Breast epithelium (tissue), 4 donors: Measurements from ENCODE around the gene BRF1. TPM values are rescaled to one million over a fixed set of nuclear protein-coding genes. Genes with fewer than 3 reads are reported as not detected.
"Not testable (repeated sequence)": the region's sequence is repeated elsewhere in the genome, so short reads cannot be mapped to it uniquely, and the experiment has no call there.

Experiments used
- DNase-seq, 2 donors: peaks; one replicate each; pipeline ENCODE4 v3.0.0-alpha.2; 2019; ENCODE audit warnings: low spot score in 2 of 2
- H3K27ac ChIP-seq, 2 donors: fragments of 200-600 bp; sonication (generic) in 1 of 2; one replicate each; pipeline ENCODE4 v1.5.1; 2016 to 2019; ENCODE audit warnings: mild to moderate bottlenecking in 1 of 2
- H3K27me3 ChIP-seq, 2 donors: fragments of 200-600 bp; sonication (generic) in 1 of 2; one replicate each; pipeline versions ENCODE4 v1.5.1 to v1.6.0; 2017 to 2019; ENCODE audit warnings: control low read depth in 1 of 2, mild to moderate bottlenecking in 1 of 2
- H3K36me3 ChIP-seq: fragments of 200-600 bp; one replicate; pipeline ENCODE4 v1.5.1; 2019
- H3K4me1 ChIP-seq, 2 donors: fragments of 200-600 bp; sonication (generic); one replicate each; pipeline ENCODE4 v1.5.1; 2016 to 2019; ENCODE audit warnings: control low read depth in 1 of 2
- H3K4me3 ChIP-seq, 3 donors: fragments of 200-600 bp; sonication (generic); 1 replicate in 2 of 3; 2 replicates in 1 of 3; pipeline ENCODE4 v1.5.1; 2016 to 2019; ENCODE audit warnings: mild to moderate bottlenecking in 3 of 3, moderate library complexity in 2 of 3
- H3K9me3 ChIP-seq, 2 donors: fragments of 200-600 bp; sonication (generic) in 1 of 2; one replicate each; pipeline ENCODE4 v1.5.1; 2016 to 2019; ENCODE audit warnings: control low read depth in 1 of 2
- CTCF ChIP-seq, 3 donors: fragments of 450-650 bp; IDR thresholded peaks; one replicate each; pipeline ENCODE4 v1.5.1; 2016 to 2017; ENCODE audit warnings: antibody characterized with exemption in 3 of 3, mild to moderate bottlenecking in 3 of 3, moderate library complexity in 3 of 3
- POLR2A ChIP-seq: fragments of 450-650 bp; IDR thresholded peaks from one replicate; pipeline ENCODE4 v1.6.1; 2016; ENCODE audit warnings: antibody characterized with exemption, mild to moderate bottlenecking, moderate library complexity
- POLR2AphosphoS5 ChIP-seq, 3 donors: sonication (generic); formaldehyde crosslinking; IDR thresholded peaks; one replicate each; pipeline ENCODE4 v1.6.1; 2017; ENCODE audit warnings: antibody characterized with exemption in 3 of 3
- intact Hi-C: fragments of 100-400 bp; cut with DNase I; formaldehyde crosslinking; loops from one replicate; pipeline ENCODE4 v1.15.1; 2023; ENCODE audit warnings: low total_unique reads
- total RNA-seq, 3 donors: library from RNA; depleted of rRNA; stranded (reverse); fragments of >200 nt; gene quantifications; one replicate each; pipeline ENCODE4 v1.1.0, GENCODE V29; 2016

BRF1 gene
- total RNA-seq, 3 donors from 2014 or later, result 30.2 to 45.6 (median 38.6) TPM

GRCh38 chr14:105335735-105336476 lies 35.1 kb upstream of the BRF1 start:
- DNase-seq, result no peak
- Histone ChIP-seq H3K9me3 (no peaks in the 10 kb centered on the region), H3K4me1 (no peaks in the 10 kb centered on the region), H3K27me3 (no peaks in the 10 kb centered on the region), H3K36me3 (no peaks in the 10 kb centered on the region), H3K4me3 (no peak overlapping the region), H3K27ac (no peak overlapping the region)
- intact Hi-C loops, result loop anchor here (2.0 kb wide), 1 partner anchor 443 kb away; no protein-coding TSS in a partner anchor
- TF ChIP-seq POLR2A (no peak), CTCF (IDR thresholded peaks at IDR 0.05) (no peak), POLR2AphosphoS5 (IDR thresholded peaks at IDR 0.05) (no peak)

- H3K27me3 ChIP-seq, H3K27ac ChIP-seq, H3K4me1 ChIP-seq, DNase-seq, H3K9me3 ChIP-seq, H3K4me3 ChIP-seq, H3K36me3 ChIP-seq, intact Hi-C loops: not testable (repeated sequence)
These were observed 34.4 kb upstream of the BRF1 start for GRCh38 chr14:105335231-105335542.

GRCh38 chr14:105334383-105335230 lies 33.8 kb upstream of the BRF1 start:
- H3K4me1 ChIP-seq, result no peaks in the 10 kb centered on the region
- no peak overlapping the region for H3K27ac ChIP-seq
- H3K9me3 ChIP-seq, result no peaks in the 10 kb centered on the region
- no peaks in the 10 kb centered on the region for H3K27me3 ChIP-seq
- no peaks in the 10 kb centered on the region for H3K36me3 ChIP-seq
- intact Hi-C loops, result no loop called here
- TF ChIP-seq POLR2AphosphoS5 (IDR thresholded peaks at IDR 0.05), result no peak
- TF ChIP-seq POLR2A, result no peak
- no peak for TF ChIP-seq CTCF (IDR thresholded peaks at IDR 0.05)
- no peak for DNase-seq
- no peak overlapping the region for H3K4me3 ChIP-seq

GRCh38 chr14:105333613-105334364 lies 33.0 kb upstream of the BRF1 start:
- no peaks in the 10 kb centered on the region for H3K36me3 ChIP-seq
- H3K9me3 ChIP-seq, result no peaks in the 10 kb centered on the region
- no peak for TF ChIP-seq POLR2AphosphoS5 (IDR thresholded peaks at IDR 0.05)
- TF ChIP-seq POLR2A, result no peak
- no peak for TF ChIP-seq CTCF (IDR thresholded peaks at IDR 0.05)
- H3K27ac ChIP-seq, result no peak overlapping the region
- no peaks in the 10 kb centered on the region for H3K27me3 ChIP-seq
- H3K4me1 ChIP-seq, result no peaks in the 10 kb centered on the region
- H3K4me3 ChIP-seq, result no peak overlapping the region
- DNase-seq, result no peak
- intact Hi-C loops, result no loop called here

GRCh38 chr14:105333020-105333490 lies 32.3 kb upstream of the BRF1 start:
- intact Hi-C loops, result no loop called here
- H3K9me3 ChIP-seq, result no peaks in the 10 kb centered on the region
- no peak for TF ChIP-seq POLR2A
- TF ChIP-seq POLR2AphosphoS5 (IDR thresholded peaks at IDR 0.05), result no peak
- no peak for TF ChIP-seq CTCF (IDR thresholded peaks at IDR 0.05)
- H3K36me3 ChIP-seq, result no peaks in the 10 kb centered on the region
- no peak for DNase-seq
- no peak overlapping the region for H3K4me3 ChIP-seq
- no peaks in the 10 kb centered on the region for H3K4me1 ChIP-seq
- H3K27me3 ChIP-seq, result no peaks in the 10 kb centered on the region
- H3K27ac ChIP-seq, result no peak overlapping the region
